ENCODE measurements around the gene TSHZ2.

DNA sequence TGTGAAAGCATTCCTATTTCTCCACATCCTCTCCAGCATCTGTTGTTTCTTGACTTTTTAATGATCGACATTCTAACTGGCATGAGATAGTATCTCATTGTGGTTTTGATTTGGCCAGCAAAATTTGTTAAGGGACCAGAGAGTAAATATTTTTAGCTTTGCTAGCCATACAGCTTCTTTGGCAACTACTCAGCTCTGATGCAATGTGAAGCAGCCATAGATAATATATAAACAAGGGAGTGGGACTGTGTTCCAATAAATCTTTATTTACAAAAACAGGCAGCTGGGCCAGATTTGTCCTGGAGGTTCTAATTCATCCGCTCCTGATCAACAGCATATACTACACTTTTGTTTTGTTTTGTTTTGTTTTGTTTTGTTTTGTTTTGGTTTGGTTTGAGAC, 418.6 kb downstream of the TSHZ2 start:
- TF ChIP-seq POLR2A (IDR thresholded peaks at IDR 0.05): no peak
- TF ChIP-seq, protein P1, sequence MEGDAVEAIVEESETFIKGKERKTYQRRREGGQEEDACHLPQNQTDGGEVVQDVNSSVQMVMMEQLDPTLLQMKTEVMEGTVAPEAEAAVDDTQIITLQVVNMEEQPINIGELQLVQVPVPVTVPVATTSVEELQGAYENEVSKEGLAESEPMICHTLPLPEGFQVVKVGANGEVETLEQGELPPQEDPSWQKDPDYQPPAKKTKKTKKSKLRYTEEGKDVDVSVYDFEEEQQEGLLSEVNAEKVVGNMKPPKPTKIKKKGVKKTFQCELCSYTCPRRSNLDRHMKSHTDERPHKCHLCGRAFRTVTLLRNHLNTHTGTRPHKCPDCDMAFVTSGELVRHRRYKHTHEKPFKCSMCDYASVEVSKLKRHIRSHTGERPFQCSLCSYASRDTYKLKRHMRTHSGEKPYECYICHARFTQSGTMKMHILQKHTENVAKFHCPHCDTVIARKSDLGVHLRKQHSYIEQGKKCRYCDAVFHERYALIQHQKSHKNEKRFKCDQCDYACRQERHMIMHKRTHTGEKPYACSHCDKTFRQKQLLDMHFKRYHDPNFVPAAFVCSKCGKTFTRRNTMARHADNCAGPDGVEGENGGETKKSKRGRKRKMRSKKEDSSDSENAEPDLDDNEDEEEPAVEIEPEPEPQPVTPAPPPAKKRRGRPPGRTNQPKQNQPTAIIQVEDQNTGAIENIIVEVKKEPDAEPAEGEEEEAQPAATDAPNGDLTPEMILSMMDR (IDR thresholded peaks at IDR 0.05 in 4 of 5, conservative IDR thresholded peaks at IDR 0.05 in 1 of 5): no peak
